Osteoblast (primary cell): ENCODE results near the gene TMEM52. TPM values are rescaled to one million over a fixed set of nuclear protein-coding genes. Genes with fewer than 3 reads are reported as not detected.
A peak's percentile ranks its signal among the peaks of the same experiment; 100 is the strongest.

ENCODE experiments used
- DNase-seq: peaks from one replicate; pipeline ENCODE4 v3.0.0; 2011; ENCODE audit warnings: low spot score, mixed read lengths; ENCODE audit not compliant: insufficient read length; ENCODE audit errors: missing footprints
- H2AFZ ChIP-seq: 2 replicates; pipeline ENCODE4 v1.6.0; 2011; ENCODE audit warnings: mild to moderate bottlenecking, low read length
- H3K27ac ChIP-seq: 2 replicates; pipeline ENCODE4 v1.5.1; 2011; ENCODE audit warnings: mild to moderate bottlenecking, low read depth, low read length, moderate library complexity
- H3K27me3 ChIP-seq: 2 replicates; pipeline ENCODE4 v1.6.0; 2012; ENCODE audit warnings: mild to moderate bottlenecking, control low read depth, inconsistent platforms, low read length, moderate library complexity; ENCODE audit not compliant: insufficient read depth
- H3K36me3 ChIP-seq: 2 replicates; pipeline ENCODE4 v1.5.1; 2011; ENCODE audit warnings: mild to moderate bottlenecking, low read length, control low read depth, moderate library complexity; ENCODE audit not compliant: insufficient read depth
- H3K4me1 ChIP-seq: 2 replicates; pipeline ENCODE4 v1.5.1; 2011; ENCODE audit warnings: mild to moderate bottlenecking, low read length, control low read depth, moderate library complexity; ENCODE audit not compliant: insufficient read depth
- H3K4me2 ChIP-seq: 2 replicates; pipeline ENCODE4 v1.6.0; 2011; ENCODE audit warnings: mild to moderate bottlenecking, low read length; ENCODE audit not compliant: insufficient read depth
- H3K4me3 ChIP-seq: fragments of 200-600 bp; sonication (generic); 3 replicates; pipeline ENCODE4 v1.5.1; 2012; ENCODE audit warnings: mild to moderate bottlenecking, low read length, inconsistent platforms; ENCODE audit not compliant: insufficient read depth
- H3K79me2 ChIP-seq: 2 replicates; pipeline ENCODE4 v1.6.0; 2012; ENCODE audit warnings: mild to moderate bottlenecking, low read length, control low read depth, inconsistent platforms; ENCODE audit not compliant: insufficient read depth
- H3K9me3 ChIP-seq: 2 replicates; pipeline ENCODE4 v1.5.1; 2011; ENCODE audit warnings: low read depth, low read length, control low read depth
- H4K20me1 ChIP-seq: 2 replicates; pipeline ENCODE4 v1.6.0; 2012; ENCODE audit warnings: mild to moderate bottlenecking, low read length, control low read depth; ENCODE audit not compliant: insufficient read depth
- CTCF ChIP-seq: IDR thresholded peaks from 2 replicates; pipeline ENCODE4 v1.5.1; 2011; ENCODE audit warnings: mild to moderate bottlenecking, low read depth, low read length, moderate library complexity; ENCODE audit errors: extremely low read depth
- total RNA-seq: library from RNA; depleted of rRNA; stranded (reverse); fragments of >200 nt; gene quantifications from 2 replicates; pipeline ENCODE4 v1.2.3, GENCODE V29; 2012

TMEM52 gene
- total RNA-seq, 1 donor: not detected

GRCh38 chr1:1876335-1876930, 42.6 kb downstream of the TMEM52 start:
- no peak for TF ChIP-seq CTCF
- Histone ChIP-seq H2AFZ (no peak overlapping the region), H4K20me1 (peaks cover 89% of the 10 kb centered on the region), H3K36me3 (peaks cover 13% of the 10 kb centered on the region), H3K4me3 (no peak overlapping the region), H3K4me2 (no peak overlapping the region), H3K4me1 (peaks cover 6% of the 10 kb centered on the region), H3K9me3 (no peaks in the 10 kb centered on the region), H3K27me3 (no peaks in the 10 kb centered on the region), H3K79me2 (peaks cover 98% of the 10 kb centered on the region), H3K27ac (no peak overlapping the region)
- peak; percentile 78 for DNase-seq

GRCh38 chr1:1875932-1876331, 43.1 kb downstream of the TMEM52 start:
- Histone ChIP-seq H3K27ac (no peak overlapping the region), H3K4me2 (no peak overlapping the region), H3K27me3 (no peaks in the 10 kb centered on the region), H3K9me3 (no peaks in the 10 kb centered on the region), H3K36me3 (peaks cover 13% of the 10 kb centered on the region), H2AFZ (no peak overlapping the region), H4K20me1 (peaks cover 89% of the 10 kb centered on the region), H3K79me2 (peaks cover 98% of the 10 kb centered on the region), H3K4me3 (no peak overlapping the region), H3K4me1 (peaks cover 6% of the 10 kb centered on the region)
- TF ChIP-seq CTCF: no peak
- DNase-seq: no peak

GRCh38 chr1:1874901-1875300, 44.2 kb downstream of the TMEM52 start:
- H4K20me1 ChIP-seq: peaks cover 90% of the 10 kb centered on the region
- no peak overlapping the region for H3K4me3 ChIP-seq
- H3K4me1 ChIP-seq: peaks cover 6% of the 10 kb centered on the region
- no peak for TF ChIP-seq CTCF
- no peaks in the 10 kb centered on the region for H3K27me3 ChIP-seq
- no peak overlapping the region for H3K4me2 ChIP-seq
- DNase-seq: no peak
- H3K36me3 ChIP-seq: peaks cover 13% of the 10 kb centered on the region
- no peak overlapping the region for H2AFZ ChIP-seq
- no peak overlapping the region for H3K27ac ChIP-seq
- H3K9me3 ChIP-seq: no peaks in the 10 kb centered on the region
- peaks cover 99% of the 10 kb centered on the region for H3K79me2 ChIP-seq

GRCh38 chr1:1873186-1873585, 45.9 kb downstream of the TMEM52 start:
- no peak overlapping the region for H3K27ac ChIP-seq
- H2AFZ ChIP-seq: no peak overlapping the region
- no peak for DNase-seq
- H3K36me3 ChIP-seq: peaks cover 13% of the 10 kb centered on the region
- no peak for TF ChIP-seq CTCF
- H3K4me3 ChIP-seq: no peak overlapping the region
- H3K27me3 ChIP-seq: no peaks in the 10 kb centered on the region
- H4K20me1 ChIP-seq: peaks cover 88% of the 10 kb centered on the region
- H3K4me2 ChIP-seq: no peak overlapping the region
- H3K4me1 ChIP-seq: peaks cover 6% of the 10 kb centered on the region
- no peaks in the 10 kb centered on the region for H3K9me3 ChIP-seq
- H3K79me2 ChIP-seq: peaks cover 98% of the 10 kb centered on the region
